ENCODE results near the gene C6orf15. TPM values are rescaled to one million over a fixed set of nuclear protein-coding genes. Genes with fewer than 3 reads are reported as not detected.

Gene C6orf15
- total RNA-seq, 1 experiment from 2014 or later: not detected

DNA sequence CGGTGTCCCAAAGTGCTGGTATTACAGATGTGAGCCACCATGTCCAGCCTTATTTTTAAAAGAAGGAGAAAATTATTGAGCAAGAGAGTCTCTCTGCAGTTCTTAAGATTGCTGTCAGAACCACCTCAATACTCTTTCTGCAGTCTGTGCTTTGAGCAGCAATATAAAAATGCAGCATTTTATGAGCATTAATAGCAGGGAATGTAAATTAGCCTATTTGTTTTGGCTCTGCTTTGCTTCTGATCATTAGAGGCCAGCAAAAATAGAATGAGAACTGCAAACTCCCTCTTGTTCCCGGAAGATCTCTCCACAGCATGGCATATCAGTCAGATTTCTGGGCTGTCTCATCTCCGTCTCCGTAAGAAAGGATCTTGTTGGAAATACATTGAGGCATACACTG, 35.8 kb downstream of the C6orf15 start:
- H3K4me1 Mint-ChIP-seq: peaks cover 20% of the 10 kb centered on the region
- DNase-seq (ENCODE audit: low spot score): no peak
- H3K36me3 Mint-ChIP-seq: no peaks in the 10 kb centered on the region
- H3K27ac Mint-ChIP-seq: no peak overlapping the region
- POLR2A ChIA-PET: no interaction called here
- TF ChIP-seq, protein P1, sequence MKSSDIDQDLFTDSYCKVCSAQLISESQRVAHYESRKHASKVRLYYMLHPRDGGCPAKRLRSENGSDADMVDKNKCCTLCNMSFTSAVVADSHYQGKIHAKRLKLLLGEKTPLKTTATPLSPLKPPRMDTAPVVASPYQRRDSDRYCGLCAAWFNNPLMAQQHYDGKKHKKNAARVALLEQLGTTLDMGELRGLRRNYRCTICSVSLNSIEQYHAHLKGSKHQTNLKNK (CRISPR knock-in tag; IDR thresholded peaks at IDR 0.05): no peak
- TF ChIP-seq ATF1 (CRISPR knock-in tag; IDR thresholded peaks at IDR 0.05) (no peak), NR1H2 (CRISPR knock-in tag; IDR thresholded peaks at IDR 0.05) (no peak), IRF2 (CRISPR knock-in tag; IDR thresholded peaks at IDR 0.05; ENCODE audit: borderline replicate concordance, low read depth) (no peak), TEAD4 (CRISPR knock-in tag; IDR thresholded peaks at IDR 0.05) (no peak), OVOL2 (CRISPR knock-in tag; IDR thresholded peaks at IDR 0.05; ENCODE audit: borderline replicate concordance) (no peak), ZNF317 (CRISPR knock-in tag; IDR thresholded peaks at IDR 0.05; ENCODE audit: borderline replicate concordance, low read depth) (no peak), CBFB (CRISPR knock-in tag; IDR thresholded peaks at IDR 0.05; ENCODE audit: low read depth) (no peak)
- TF ChIP-seq, protein P2, sequence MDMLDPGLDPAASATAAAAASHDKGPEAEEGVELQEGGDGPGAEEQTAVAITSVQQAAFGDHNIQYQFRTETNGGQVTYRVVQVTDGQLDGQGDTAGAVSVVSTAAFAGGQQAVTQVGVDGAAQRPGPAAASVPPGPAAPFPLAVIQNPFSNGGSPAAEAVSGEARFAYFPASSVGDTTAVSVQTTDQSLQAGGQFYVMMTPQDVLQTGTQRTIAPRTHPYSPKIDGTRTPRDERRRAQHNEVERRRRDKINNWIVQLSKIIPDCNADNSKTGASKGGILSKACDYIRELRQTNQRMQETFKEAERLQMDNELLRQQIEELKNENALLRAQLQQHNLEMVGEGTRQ (CRISPR knock-in tag; IDR thresholded peaks at IDR 0.05): no peak
- ATAC-seq: no peak
- no peak overlapping the region for H3K4me3 Mint-ChIP-seq
- H3K9me3 Mint-ChIP-seq: no peaks in the 10 kb centered on the region
- no peaks in the 10 kb centered on the region for H3K27me3 Mint-ChIP-seq (ENCODE audit: low read depth)
- CTCF ChIA-PET: interaction anchor here (0.6 to 6.3 kb wide), 3 partner anchors 11 to 241 kb away, joined by 4 to 106 read pairs (median 9); partner anchors contain the start of gene VARS2

DNA sequence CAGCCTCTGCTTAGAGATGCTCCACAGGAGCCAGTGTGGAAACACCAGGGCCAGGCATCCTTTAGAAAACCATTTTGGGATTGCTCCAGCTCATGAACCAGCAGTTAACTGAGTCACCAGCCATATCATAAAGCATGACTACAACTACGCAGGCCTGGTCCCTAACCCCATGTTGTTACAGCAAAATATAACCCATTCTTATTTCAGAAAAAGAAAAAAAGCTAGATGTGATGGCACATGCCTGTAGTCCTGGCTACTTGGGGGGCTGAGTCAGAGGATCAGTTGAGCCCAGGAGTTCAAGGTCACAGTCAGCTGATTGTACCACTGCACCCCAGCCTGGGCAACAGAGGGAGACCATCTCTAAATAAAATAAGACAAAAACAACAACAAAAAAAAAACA, 36.8 kb downstream of the C6orf15 start:
- no peak for ATAC-seq
- H3K27me3 Mint-ChIP-seq (ENCODE audit: low read depth): no peaks in the 10 kb centered on the region
- peaks cover 28% of the 10 kb centered on the region for H3K4me1 Mint-ChIP-seq
- no peak for DNase-seq (ENCODE audit: low spot score)
- no peak overlapping the region for H3K27ac Mint-ChIP-seq
- no peak for TF ChIP-seq PRRX2 (CRISPR knock-in tag; IDR thresholded peaks at IDR 0.05)
- TF ChIP-seq NR3C1 (CRISPR knock-in tag; conservative IDR thresholded peaks at IDR 0.05; ENCODE audit: low read depth): no peak
- TF ChIP-seq USF1 (CRISPR knock-in tag; IDR thresholded peaks at IDR 0.05): no peak
- no peak for TF ChIP-seq SOX15 (CRISPR knock-in tag; IDR thresholded peaks at IDR 0.05)
- TF ChIP-seq GRHL2 (CRISPR knock-in tag; IDR thresholded peaks at IDR 0.05; ENCODE audit: insufficient replicate concordance, severe bottlenecking): no peak
- TF ChIP-seq, protein P3, sequence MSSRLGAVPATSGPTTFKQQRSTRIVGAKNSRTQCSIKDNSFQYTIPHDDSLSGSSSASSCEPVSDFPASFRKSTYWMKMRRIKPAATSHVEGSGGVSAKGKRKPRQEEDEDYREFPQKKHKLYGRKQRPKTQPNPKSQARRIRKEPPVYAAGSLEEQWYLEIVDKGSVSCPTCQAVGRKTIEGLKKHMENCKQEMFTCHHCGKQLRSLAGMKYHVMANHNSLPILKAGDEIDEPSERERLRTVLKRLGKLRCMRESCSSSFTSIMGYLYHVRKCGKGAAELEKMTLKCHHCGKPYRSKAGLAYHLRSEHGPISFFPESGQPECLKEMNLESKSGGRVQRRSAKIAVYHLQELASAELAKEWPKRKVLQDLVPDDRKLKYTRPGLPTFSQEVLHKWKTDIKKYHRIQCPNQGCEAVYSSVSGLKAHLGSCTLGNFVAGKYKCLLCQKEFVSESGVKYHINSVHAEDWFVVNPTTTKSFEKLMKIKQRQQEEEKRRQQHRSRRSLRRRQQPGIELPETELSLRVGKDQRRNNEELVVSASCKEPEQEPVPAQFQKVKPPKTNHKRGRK (CRISPR knock-in tag; IDR thresholded peaks at IDR 0.05; ENCODE audit: borderline replicate concordance): no peak
- no peak for TF ChIP-seq ETV6 (CRISPR knock-in tag; IDR thresholded peaks at IDR 0.05)
- TF ChIP-seq ESRRA (CRISPR knock-in tag; IDR thresholded peaks at IDR 0.05; ENCODE audit: borderline replicate concordance): no peak
- TF ChIP-seq ZNF219 (CRISPR knock-in tag; IDR thresholded peaks at IDR 0.05; ENCODE audit: borderline replicate concordance): no peak
- TF ChIP-seq, protein P4, sequence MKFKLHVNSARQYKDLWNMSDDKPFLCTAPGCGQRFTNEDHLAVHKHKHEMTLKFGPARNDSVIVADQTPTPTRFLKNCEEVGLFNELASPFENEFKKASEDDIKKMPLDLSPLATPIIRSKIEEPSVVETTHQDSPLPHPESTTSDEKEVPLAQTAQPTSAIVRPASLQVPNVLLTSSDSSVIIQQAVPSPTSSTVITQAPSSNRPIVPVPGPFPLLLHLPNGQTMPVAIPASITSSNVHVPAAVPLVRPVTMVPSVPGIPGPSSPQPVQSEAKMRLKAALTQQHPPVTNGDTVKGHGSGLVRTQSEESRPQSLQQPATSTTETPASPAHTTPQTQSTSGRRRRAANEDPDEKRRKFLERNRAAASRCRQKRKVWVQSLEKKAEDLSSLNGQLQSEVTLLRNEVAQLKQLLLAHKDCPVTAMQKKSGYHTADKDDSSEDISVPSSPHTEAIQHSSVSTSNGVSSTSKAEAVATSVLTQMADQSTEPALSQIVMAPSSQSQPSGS (CRISPR knock-in tag; IDR thresholded peaks at IDR 0.05; ENCODE audit: borderline replicate concordance, low read depth): no peak
- no peak for TF ChIP-seq TEAD1 (CRISPR knock-in tag; IDR thresholded peaks at IDR 0.05)
- no peak for TF ChIP-seq GTF2I (CRISPR knock-in tag; conservative IDR thresholded peaks at IDR 0.05)
- no peak for TF ChIP-seq SP1 (CRISPR knock-in tag; conservative IDR thresholded peaks at IDR 0.05)
- TF ChIP-seq SMAD4 (CRISPR knock-in tag; IDR thresholded peaks at IDR 0.05): no peak
- ChIA-PET POLR2A (no interaction called here), CTCF (interaction anchor here (2.3 to 2.4 kb wide), 2 partner anchors 12 to 160 kb away, joined by 7 to 9 read pairs; no protein-coding TSS in a partner anchor)
- H3K36me3 Mint-ChIP-seq: no peaks in the 10 kb centered on the region
- H3K9me3 Mint-ChIP-seq: no peaks in the 10 kb centered on the region
- no peak overlapping the region for H3K4me3 Mint-ChIP-seq

Data from WTC11 (cell line).